Trophoblast cell (in vitro differentiated cells and primary cell): ENCODE data around the gene ESPL1.

Experiments used
- DNase-seq, 2 donors: peaks; one replicate each; pipeline ENCODE4 v3.0.0-alpha.2; 2016
- H2AFZ ChIP-seq: 2 replicates; pipeline ENCODE4 v1.6.1; 2013; ENCODE audit warnings: low read length, moderate library complexity, mild to moderate bottlenecking; ENCODE audit not compliant: insufficient read depth, poor library complexity
- H2AK5ac ChIP-seq: 2 replicates; pipeline ENCODE4 v1.6.1; 2013; ENCODE audit warnings: mild to moderate bottlenecking, low read length
- H2BK120ac ChIP-seq: 2 replicates; pipeline ENCODE4 v1.6.1; 2013; ENCODE audit warnings: low read length, mild to moderate bottlenecking, moderate library complexity; ENCODE audit not compliant: insufficient read depth, poor library complexity
- H2BK12ac ChIP-seq: 2 replicates; pipeline ENCODE4 v1.6.1; 2013; ENCODE audit warnings: mild to moderate bottlenecking, low read length, moderate library complexity
- H2BK5ac ChIP-seq: 2 replicates; pipeline ENCODE4 v1.6.1; 2013; ENCODE audit warnings: low read length, low read depth, moderate library complexity, mild to moderate bottlenecking; ENCODE audit not compliant: poor library complexity
- H3K14ac ChIP-seq: 2 replicates; pipeline ENCODE4 v1.6.1; 2013; ENCODE audit warnings: mild to moderate bottlenecking, low read length
- H3K18ac ChIP-seq: 2 replicates; pipeline ENCODE4 v1.6.1; 2013; ENCODE audit warnings: mild to moderate bottlenecking, low read length
- H3K23ac ChIP-seq: 2 replicates; pipeline ENCODE4 v1.6.1; 2013; ENCODE audit warnings: low read length
- H3K27ac ChIP-seq: 2 replicates; pipeline ENCODE4 v1.5.1; 2013; ENCODE audit warnings: low read depth, mild to moderate bottlenecking, inconsistent platforms, low read length, moderate library complexity
- H3K27me3 ChIP-seq: 2 replicates; pipeline ENCODE4 v1.6.1; 2013; ENCODE audit warnings: inconsistent platforms, mild to moderate bottlenecking, low read length, moderate library complexity; ENCODE audit not compliant: insufficient read depth
- H3K36me3 ChIP-seq, 2 experiments: 1 replicate in 1 of 2; 2 replicates in 1 of 2; pipeline ENCODE4 v1.6.1; 2013; ENCODE audit warnings: low read length in 2 of 2, mild to moderate bottlenecking in 2 of 2, moderate library complexity in 1 of 2; ENCODE audit not compliant: insufficient read depth in 2 of 2, control insufficient read depth in 1 of 2
- H3K4ac ChIP-seq: 2 replicates; pipeline ENCODE4 v1.6.1; 2013; ENCODE audit warnings: low read depth, mild to moderate bottlenecking, low read length, moderate library complexity
- H3K4me1 ChIP-seq, 2 experiments: 1 replicate in 1 of 2; 2 replicates in 1 of 2; pipeline ENCODE4 v1.6.1; 2013; ENCODE audit warnings: low read length in 2 of 2, mild to moderate bottlenecking in 2 of 2, moderate library complexity in 1 of 2; ENCODE audit not compliant: insufficient read depth in 2 of 2, control insufficient read depth in 1 of 2
- H3K4me2 ChIP-seq: 2 replicates; pipeline ENCODE4 v1.6.1; 2013; ENCODE audit warnings: inconsistent platforms, mild to moderate bottlenecking, low read length, moderate library complexity
- H3K4me3 ChIP-seq: 2 replicates; pipeline ENCODE4 v1.5.1; 2013; ENCODE audit warnings: mild to moderate bottlenecking, low read depth, low read length, inconsistent platforms
- H3K79me1 ChIP-seq: one replicate; pipeline ENCODE4 v1.6.1; 2013; ENCODE audit warnings: low read length
- H3K79me2 ChIP-seq: 2 replicates; pipeline ENCODE4 v1.6.1; 2013; ENCODE audit warnings: low read length, mild to moderate bottlenecking; ENCODE audit not compliant: control insufficient read depth, insufficient read depth, poor library complexity
- H3K9ac ChIP-seq: 2 replicates; pipeline ENCODE4 v1.6.1; 2013; ENCODE audit warnings: mild to moderate bottlenecking, low read length
- H3K9me3 ChIP-seq: 2 replicates; pipeline ENCODE4 v1.6.1; 2013; ENCODE audit warnings: low read depth, mild to moderate bottlenecking, control low read depth, inconsistent platforms, low read length; ENCODE audit not compliant: insufficient read depth
- H4K12ac ChIP-seq: 2 replicates; pipeline ENCODE4 v1.6.1; 2013; ENCODE audit warnings: low read depth, mild to moderate bottlenecking, low read length, moderate library complexity
- H4K8ac ChIP-seq: 2 replicates; pipeline ENCODE4 v1.6.1; 2013; ENCODE audit warnings: low read depth, mild to moderate bottlenecking, low read length, moderate library complexity
- H4K91ac ChIP-seq: one replicate; pipeline ENCODE4 v1.6.1; 2013; ENCODE audit warnings: low read depth, mild to moderate bottlenecking, low read length, moderate library complexity
- WGBS: extraction: QIAGEN DNeasy Blood & Tissue Kit; methylation state at CpG from one replicate; pipeline ENCODE4 v1.1.7; 2013; ENCODE audit warnings: missing lambda C conversion rate; ENCODE audit not compliant: insufficient read length, insufficient coverage; ENCODE audit errors: extremely low coverage; 5-methylcytosine and 5-hydroxymethylcytosine counted together

The ESPL1 gene

DNA sequence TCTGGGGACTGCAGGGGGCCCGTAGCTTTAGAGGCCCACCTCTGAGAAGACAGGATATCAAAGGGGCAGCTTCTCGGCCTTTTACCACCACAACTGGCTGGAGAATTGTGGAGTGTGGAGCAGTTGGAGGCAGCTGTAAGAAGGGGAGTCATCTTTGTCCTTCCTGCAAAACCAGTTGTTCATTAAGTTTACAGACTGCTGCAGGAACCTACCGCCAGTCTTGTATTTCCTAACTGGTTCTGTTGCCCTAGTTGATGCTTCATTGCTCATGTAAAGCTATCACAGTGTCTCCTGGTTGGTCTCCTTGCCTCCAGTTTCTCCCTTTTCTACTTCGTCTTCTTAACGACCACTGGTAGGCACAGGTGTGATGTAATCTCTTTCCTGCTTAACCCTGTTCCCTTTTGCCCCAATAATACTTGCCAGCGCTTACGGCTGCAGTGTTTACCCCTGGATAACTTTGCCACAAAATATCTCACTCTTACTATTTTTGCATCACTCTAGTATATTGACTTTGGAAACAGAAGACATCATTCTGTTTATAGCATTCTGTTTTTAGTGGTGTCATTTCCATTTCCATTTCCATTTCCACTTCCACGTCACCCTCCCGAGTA lies 11.9 kb downstream of the ESPL1 start:
- Histone ChIP-seq H4K91ac (no peak overlapping the region), H2BK5ac (no peak overlapping the region), H2AK5ac (no peak overlapping the region), H3K79me2 (no peaks in the 10 kb centered on the region), H3K18ac (no peak overlapping the region), H3K4me2 (no peak overlapping the region), H3K4me3 (no peak overlapping the region), H3K36me3 (peaks cover 56 to 74% of the 10 kb centered on the region in 2 experiments), H3K4ac (no peak overlapping the region), H3K4me1 (no peaks in the 10 kb centered on the region), H2BK12ac (no peak overlapping the region), H3K27me3 (no peaks in the 10 kb centered on the region), H3K27ac (no peak overlapping the region), H3K23ac (no peak overlapping the region), H2BK120ac (no peak overlapping the region), H2AFZ (no peak overlapping the region), H4K8ac (no peak overlapping the region), H4K12ac (no peak overlapping the region), H3K9me3 (no peaks in the 10 kb centered on the region), H3K9ac (no peak overlapping the region), H3K14ac (no peak overlapping the region), H3K79me1 (no peaks in the 10 kb centered on the region)
- DNase-seq: peak in 1 of 2 donors; percentile 20
- no CpG with 5 or more reads among the region's 9 CpGs for WGBS

DNA sequence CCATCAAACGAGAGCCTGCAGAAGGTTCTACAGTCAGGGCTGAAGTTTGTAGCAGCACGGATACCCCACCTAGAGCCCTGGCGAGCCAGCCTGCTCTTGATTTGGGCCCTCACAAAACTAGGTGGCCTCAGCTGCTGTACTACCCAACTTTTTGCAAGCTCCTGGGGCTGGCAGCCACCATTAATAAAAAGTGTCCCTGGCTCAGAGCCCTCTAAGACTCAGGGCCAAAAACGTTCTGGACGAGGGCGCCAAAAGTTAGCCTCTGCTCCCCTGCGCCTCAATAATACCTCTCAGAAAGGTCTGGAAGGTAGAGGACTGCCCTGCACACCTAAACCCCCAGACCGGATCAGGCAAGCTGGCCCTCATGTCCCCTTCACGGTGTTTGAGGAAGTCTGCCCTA lies 18.3 kb downstream of the ESPL1 start:
- Histone ChIP-seq H4K8ac (no peak overlapping the region), H2AFZ (no peak overlapping the region), H3K36me3 (peaks cover 65 to 75% of the 10 kb centered on the region in 2 experiments), H3K79me2 (no peaks in the 10 kb centered on the region), H4K12ac (no peak overlapping the region), H4K91ac (no peak overlapping the region), H2BK12ac (no peak overlapping the region), H3K9me3 (no peaks in the 10 kb centered on the region), H3K4me2 (no peak overlapping the region), H3K9ac (no peak overlapping the region), H3K23ac (no peak overlapping the region), H3K4me3 (no peak overlapping the region), H3K14ac (no peak overlapping the region), H3K27me3 (no peaks in the 10 kb centered on the region), H3K79me1 (no peaks in the 10 kb centered on the region), H2BK5ac (no peak overlapping the region), H3K4ac (no peak overlapping the region), H3K4me1 (no peaks in the 10 kb centered on the region), H2BK120ac (no peak overlapping the region), H3K18ac (no peak overlapping the region), H2AK5ac (no peak overlapping the region), H3K27ac (no peak overlapping the region)
- no CpG with 5 or more reads among the region's 9 CpGs for WGBS
- DNase-seq: no peak

DNA sequence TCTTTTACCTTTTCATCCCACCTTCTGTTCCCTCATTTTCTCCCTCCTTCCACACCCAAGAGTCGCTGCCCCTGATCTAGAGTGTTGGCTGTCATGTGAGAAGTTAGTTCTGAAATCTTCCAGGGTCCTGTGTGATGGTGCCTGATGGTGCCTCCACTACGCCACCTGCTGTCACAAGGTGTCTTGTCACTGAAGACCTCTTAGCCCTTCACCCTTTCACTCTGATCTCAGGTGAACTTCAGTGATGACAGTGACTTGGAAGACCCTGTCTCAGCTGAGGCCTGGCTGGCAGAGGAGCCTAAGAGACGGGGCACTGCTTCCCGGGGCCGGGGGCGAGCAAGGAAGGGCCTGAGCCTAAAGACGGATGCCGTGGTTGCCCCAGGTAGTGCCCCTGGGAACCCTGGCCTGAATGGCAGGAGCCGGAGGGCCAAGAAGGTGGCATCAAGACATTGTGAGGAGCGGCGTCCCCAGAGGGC lies 19.7 kb downstream of the ESPL1 start:
- H3K79me1 ChIP-seq: no peaks in the 10 kb centered on the region

GRCh38 chr12:53288322-53288721 lies 20.2 kb downstream of the ESPL1 start:
- Histone ChIP-seq H3K79me1 (no peaks in the 10 kb centered on the region), H2BK120ac (no peak overlapping the region), H2AK5ac (no peak overlapping the region), H3K27ac (no peak overlapping the region), H3K4ac (no peak overlapping the region), H3K9me3 (no peaks in the 10 kb centered on the region), H4K91ac (no peak overlapping the region), H3K4me3 (no peak overlapping the region), H3K79me2 (no peaks in the 10 kb centered on the region), H3K27me3 (no peaks in the 10 kb centered on the region), H4K12ac (no peak overlapping the region), H2BK12ac (no peak overlapping the region), H3K9ac (no peak overlapping the region), H3K18ac (no peak overlapping the region), H2BK5ac (no peak overlapping the region), H2AFZ (no peak overlapping the region), H4K8ac (no peak overlapping the region), H3K23ac (no peak overlapping the region), H3K36me3 (peaks cover 63 to 75% of the 10 kb centered on the region in 2 experiments), H3K4me1 (no peaks in the 10 kb centered on the region), H3K14ac (no peak overlapping the region), H3K4me2 (no peak overlapping the region)
- no peak for DNase-seq
- WGBS: no CpG with 5 or more reads among the region's 6 CpGs

More for the DNA sequence above, 19.7 kb downstream of the ESPL1 start:
- Histone ChIP-seq H3K9me3 (no peaks in the 10 kb centered on the region), H2BK5ac (no peak overlapping the region), H3K36me3 (peaks cover 67 to 75% of the 10 kb centered on the region in 2 experiments), H4K12ac (no peak overlapping the region), H3K18ac (no peak overlapping the region), H3K14ac (no peak overlapping the region), H3K27me3 (no peaks in the 10 kb centered on the region), H2BK120ac (no peak overlapping the region), H4K8ac (no peak overlapping the region), H3K27ac (no peak overlapping the region), H3K23ac (no peak overlapping the region), H2AK5ac (no peak overlapping the region), H3K4ac (no peak overlapping the region), H4K91ac (no peak overlapping the region), H3K4me3 (no peak overlapping the region), H3K4me2 (no peak overlapping the region), H3K9ac (no peak overlapping the region), H3K4me1 (no peaks in the 10 kb centered on the region), H2AFZ (no peak overlapping the region), H3K79me2 (no peaks in the 10 kb centered on the region), H2BK12ac (no peak overlapping the region)
- WGBS: no CpG with 5 or more reads among the region's 11 CpGs
- peak; percentile 56 to 81 for DNase-seq
